ENCODE results near the gene TMOD3. TPM values are rescaled to one million over a fixed set of nuclear protein-coding genes. Genes with fewer than 3 reads are reported as not detected.

Gene TMOD3
- total RNA-seq, 1 donor from 2014 or later: 37.4 TPM

DNA sequence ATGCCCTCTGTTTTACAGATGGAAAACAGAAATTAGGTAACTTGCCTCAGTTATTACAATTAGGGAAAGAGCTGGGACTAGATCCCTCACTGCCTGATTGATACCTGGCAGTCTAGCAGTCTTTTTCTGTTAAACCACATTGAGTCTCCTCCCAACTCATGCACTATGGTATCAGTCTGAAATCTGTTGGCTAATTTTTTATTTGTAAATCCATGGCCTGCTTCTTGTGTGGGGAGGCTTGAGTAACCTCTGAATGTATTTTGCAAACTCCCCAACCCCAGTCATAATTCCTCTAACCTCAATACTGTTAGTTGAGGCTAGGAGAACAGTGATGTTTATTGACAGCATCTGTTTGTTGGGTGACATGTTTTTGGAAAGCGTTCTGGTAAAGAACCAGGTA lies 35.9 kb downstream of the TMOD3 start:
- Mint-ChIP-seq H3K27ac (no peak overlapping the region), H3K4me1 (peaks cover 10% of the 10 kb centered on the region), H3K9me3 (no peaks in the 10 kb centered on the region), H3K27me3 (ENCODE audit: insufficient read depth, low read depth) (peaks cover 2% of the 10 kb centered on the region), H3K4me3 (no peak overlapping the region), H3K36me3 (peaks cover 32% of the 10 kb centered on the region)
- Histone ChIP-seq H3K36me3 (no peaks in the 10 kb centered on the region), H3K79me2 (ENCODE audit: low read depth) (no peaks in the 10 kb centered on the region), H3K9me3 (ENCODE audit: low read depth) (peaks cover 2% of the 10 kb centered on the region), H3K27ac (no peak overlapping the region), H3K9ac (no peak overlapping the region), H4K20me1 (ENCODE audit: low read depth) (no peaks in the 10 kb centered on the region), H3K4me3 (no peak overlapping the region), H3K4me2 (no peak overlapping the region), H3K4me1 (no peaks in the 10 kb centered on the region), H3K27me3 (no peaks in the 10 kb centered on the region), H2AFZ (replicated peaks) (no peak overlapping the region), H3F3A (ENCODE audit: low read depth) (no peaks in the 10 kb centered on the region)
- DNase-seq (ENCODE audit: low spot score): no peak
- no peak for TF ChIP-seq EZH2 (IDR thresholded peaks at IDR 0.05)
- TF ChIP-seq EZH2phosphoT487 (IDR thresholded peaks at IDR 0.05): no peak
- TF ChIP-seq, protein P1, sequence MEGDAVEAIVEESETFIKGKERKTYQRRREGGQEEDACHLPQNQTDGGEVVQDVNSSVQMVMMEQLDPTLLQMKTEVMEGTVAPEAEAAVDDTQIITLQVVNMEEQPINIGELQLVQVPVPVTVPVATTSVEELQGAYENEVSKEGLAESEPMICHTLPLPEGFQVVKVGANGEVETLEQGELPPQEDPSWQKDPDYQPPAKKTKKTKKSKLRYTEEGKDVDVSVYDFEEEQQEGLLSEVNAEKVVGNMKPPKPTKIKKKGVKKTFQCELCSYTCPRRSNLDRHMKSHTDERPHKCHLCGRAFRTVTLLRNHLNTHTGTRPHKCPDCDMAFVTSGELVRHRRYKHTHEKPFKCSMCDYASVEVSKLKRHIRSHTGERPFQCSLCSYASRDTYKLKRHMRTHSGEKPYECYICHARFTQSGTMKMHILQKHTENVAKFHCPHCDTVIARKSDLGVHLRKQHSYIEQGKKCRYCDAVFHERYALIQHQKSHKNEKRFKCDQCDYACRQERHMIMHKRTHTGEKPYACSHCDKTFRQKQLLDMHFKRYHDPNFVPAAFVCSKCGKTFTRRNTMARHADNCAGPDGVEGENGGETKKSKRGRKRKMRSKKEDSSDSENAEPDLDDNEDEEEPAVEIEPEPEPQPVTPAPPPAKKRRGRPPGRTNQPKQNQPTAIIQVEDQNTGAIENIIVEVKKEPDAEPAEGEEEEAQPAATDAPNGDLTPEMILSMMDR (IDR thresholded peaks at IDR 0.05): no peak

DNA sequence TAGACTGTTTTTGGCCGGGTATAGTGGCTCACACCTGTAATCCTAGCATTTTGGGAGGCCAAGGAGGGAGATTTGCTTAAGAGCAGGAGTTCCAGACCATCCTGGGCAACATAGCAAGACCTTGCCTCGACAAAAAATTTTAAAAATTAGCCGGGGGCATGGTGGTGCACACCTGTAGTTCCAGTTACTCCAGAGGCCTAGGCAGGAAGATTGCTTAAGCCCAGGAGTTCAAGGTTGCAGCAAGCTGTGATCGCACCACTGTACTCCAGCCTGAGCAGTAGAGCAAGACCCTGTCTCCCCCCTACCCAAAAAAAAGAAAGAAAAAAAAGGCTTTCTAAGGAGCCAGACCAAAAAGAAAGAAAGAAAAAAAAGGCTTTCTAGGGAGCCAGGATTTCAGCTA lies 36.7 kb downstream of the TMOD3 start:
- Histone ChIP-seq H3K36me3 (no peaks in the 10 kb centered on the region), H3K79me2 (ENCODE audit: low read depth) (no peaks in the 10 kb centered on the region), H3K4me3 (no peak overlapping the region), H3K27me3 (no peaks in the 10 kb centered on the region), H3K27ac (no peak overlapping the region), H3K4me1 (no peaks in the 10 kb centered on the region), H3K4me2 (no peak overlapping the region), H3K9ac (no peak overlapping the region), H3K9me3 (ENCODE audit: low read depth) (peaks cover 3% of the 10 kb centered on the region), H3F3A (ENCODE audit: low read depth) (no peaks in the 10 kb centered on the region), H4K20me1 (ENCODE audit: low read depth) (no peaks in the 10 kb centered on the region), H2AFZ (replicated peaks) (no peak overlapping the region)
- DNase-seq (ENCODE audit: low spot score): no peak
- H3K4me3 Mint-ChIP-seq: no peak overlapping the region
- no peaks in the 10 kb centered on the region for H3K9me3 Mint-ChIP-seq
- TF ChIP-seq, protein P1 (IDR thresholded peaks at IDR 0.05): no peak
- no peak for TF ChIP-seq EZH2phosphoT487 (IDR thresholded peaks at IDR 0.05)
- H3K36me3 Mint-ChIP-seq: peaks cover 33% of the 10 kb centered on the region
- peaks cover 1% of the 10 kb centered on the region for H3K27me3 Mint-ChIP-seq (ENCODE audit: insufficient read depth, low read depth)
- no peak overlapping the region for H3K27ac Mint-ChIP-seq
- peaks cover 7% of the 10 kb centered on the region for H3K4me1 Mint-ChIP-seq

DNA sequence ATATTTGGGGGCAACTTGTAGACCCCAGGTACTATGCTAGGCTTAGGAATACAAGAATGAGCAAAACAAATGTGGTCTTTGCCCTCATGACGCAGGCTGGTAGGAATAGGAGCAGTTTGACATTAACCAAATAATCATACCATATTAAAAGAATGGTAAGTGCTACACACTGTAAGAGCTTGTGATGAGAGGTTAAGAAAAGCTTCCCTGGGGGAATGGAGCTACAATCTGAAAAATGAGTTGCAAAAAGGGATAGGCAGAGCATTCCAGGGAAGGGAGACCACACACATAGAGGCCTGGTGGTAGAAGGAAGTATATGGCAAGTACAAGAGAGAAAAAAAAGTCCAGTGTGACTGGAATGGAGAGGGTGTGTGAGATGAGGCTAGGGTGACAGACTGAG lies 37.3 kb downstream of the TMOD3 start:
- Histone ChIP-seq H3K4me3 (no peak overlapping the region), H3K4me2 (no peak overlapping the region), H3K79me2 (ENCODE audit: low read depth) (no peaks in the 10 kb centered on the region), H3K27ac (no peak overlapping the region), H3K9ac (no peak overlapping the region), H4K20me1 (ENCODE audit: low read depth) (no peaks in the 10 kb centered on the region), H3F3A (ENCODE audit: low read depth) (no peaks in the 10 kb centered on the region), H3K9me3 (ENCODE audit: low read depth) (peaks cover 3% of the 10 kb centered on the region), H2AFZ (replicated peaks) (no peak overlapping the region), H3K27me3 (no peaks in the 10 kb centered on the region), H3K4me1 (no peaks in the 10 kb centered on the region), H3K36me3 (no peaks in the 10 kb centered on the region)
- no peak for DNase-seq (ENCODE audit: low spot score)
- TF ChIP-seq, protein P1 (IDR thresholded peaks at IDR 0.05): no peak
- TF ChIP-seq EZH2 (IDR thresholded peaks at IDR 0.05): no peak
- TF ChIP-seq EZH2phosphoT487 (IDR thresholded peaks at IDR 0.05): no peak
- Mint-ChIP-seq H3K4me1 (peaks cover 5% of the 10 kb centered on the region), H3K4me3 (no peak overlapping the region), H3K27ac (no peak overlapping the region), H3K36me3 (peaks cover 35% of the 10 kb centered on the region), H3K9me3 (no peaks in the 10 kb centered on the region), H3K27me3 (ENCODE audit: insufficient read depth, low read depth) (no peaks in the 10 kb centered on the region)

DNA sequence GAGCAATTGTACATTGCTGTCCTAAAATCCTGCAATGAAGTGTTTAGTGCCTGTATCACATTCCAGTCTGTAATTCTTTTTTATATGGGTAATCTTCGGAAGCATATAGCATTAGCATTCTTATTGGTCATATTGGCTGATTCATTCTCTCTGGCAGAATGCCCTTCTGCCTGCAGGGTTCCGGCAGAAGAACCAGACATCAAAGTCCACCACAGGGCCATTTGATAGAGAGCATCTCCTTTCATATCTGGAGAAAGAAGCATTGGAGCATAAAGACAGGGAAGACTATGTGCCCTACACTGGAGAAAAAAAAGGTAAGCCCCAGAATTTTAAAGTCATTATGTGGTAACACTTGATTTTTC lies 39.6 kb downstream of the TMOD3 start:
- Histone ChIP-seq H3K4me3 (no peak overlapping the region), H3K9ac (no peak overlapping the region), H2AFZ (replicated peaks) (no peak overlapping the region), H3K79me2 (ENCODE audit: low read depth) (no peaks in the 10 kb centered on the region), H3K4me1 (no peaks in the 10 kb centered on the region), H3K9me3 (ENCODE audit: low read depth) (peaks cover 3% of the 10 kb centered on the region), H3K4me2 (no peak overlapping the region), H4K20me1 (ENCODE audit: low read depth) (no peaks in the 10 kb centered on the region), H3K36me3 (no peaks in the 10 kb centered on the region), H3K27ac (no peak overlapping the region), H3F3A (ENCODE audit: low read depth) (no peaks in the 10 kb centered on the region), H3K27me3 (no peaks in the 10 kb centered on the region)
- Mint-ChIP-seq H3K9me3 (no peaks in the 10 kb centered on the region), H3K36me3 (peaks cover 28% of the 10 kb centered on the region), H3K27ac (peak overlapping the region; percentile 4), H3K4me1 (peaks cover 5% of the 10 kb centered on the region), H3K4me3 (no peak overlapping the region), H3K27me3 (ENCODE audit: insufficient read depth, low read depth) (no peaks in the 10 kb centered on the region)
- DNase-seq (ENCODE audit: low spot score): no peak
- TF ChIP-seq EZH2 (IDR thresholded peaks at IDR 0.05) (no peak), EZH2phosphoT487 (IDR thresholded peaks at IDR 0.05) (no peak)
- TF ChIP-seq, protein P1 (IDR thresholded peaks at IDR 0.05): no peak

Data from neural progenitor cell (in vitro differentiated cells).